Activated naive CD8-positive, alpha-beta T cell treated with anti-CD3 and anti-CD28 coated beads, Interleukin-2, amount 50 U/mL, for 16 hours (primary cell): ENCODE results near the gene ALOX15B.
"Not testable (repeated sequence)": the region's sequence is repeated elsewhere in the genome, so short reads cannot be mapped to it uniquely, and the experiment has no call there.

Experiments
- DNase-seq: peaks from one replicate; pipeline ENCODE4 v3.0.0-alpha.2; 2020; ENCODE audit warnings: low read depth, low spot score

ALOX15B gene

GRCh38 chr17:8012996-8013640 is 25.7 kb upstream of the ALOX15B start:
- no peak for DNase-seq

GRCh38 chr17:8013731-8014557 is 24.9 kb upstream of the ALOX15B start:
- DNase-seq = no peak

- DNase-seq = no peak
These were observed 24.4 kb upstream of the ALOX15B start for GRCh38 chr17:8014558-8014850.

GRCh38 chr17:8015236-8015956 is 23.5 kb upstream of the ALOX15B start:
- no peak for DNase-seq

GRCh38 chr17:8015957-8016631 is 22.8 kb upstream of the ALOX15B start:
- DNase-seq = no peak

GRCh38 chr17:8016632-8017424 is 22.0 kb upstream of the ALOX15B start:
- DNase-seq = no peak

- DNase-seq = no peak
These were observed 20.4 kb upstream of the ALOX15B start for GRCh38 chr17:8018436-8018835.

GRCh38 chr17:8019166-8019565 is 19.7 kb upstream of the ALOX15B start:
- no peak for DNase-seq

GRCh38 chr17:8019665-8020650 is 18.9 kb upstream of the ALOX15B start:
- no peak for DNase-seq

GRCh38 chr17:8020776-8021564 is 17.9 kb upstream of the ALOX15B start:
- DNase-seq = no peak

- no peak for DNase-seq
These were observed 17.1 kb upstream of the ALOX15B start for GRCh38 chr17:8021565-8022359.

GRCh38 chr17:8022360-8023003 is 16.4 kb upstream of the ALOX15B start:
- DNase-seq = no peak

GRCh38 chr17:8024161-8024560 is 14.7 kb upstream of the ALOX15B start:
- DNase-seq = not testable (repeated sequence)

GRCh38 chr17:8025176-8025911 is 13.5 kb upstream of the ALOX15B start:
- DNase-seq = no peak

GRCh38 chr17:8029121-8029520 is 9.7 kb upstream of the ALOX15B start:
- no peak for DNase-seq

- no peak for DNase-seq
These were observed 7.6 kb upstream of the ALOX15B start for GRCh38 chr17:8031261-8031661.

- no peak for DNase-seq
These were observed 6.9 kb upstream of the ALOX15B start for GRCh38 chr17:8031950-8032349.
